Measurements from ENCODE around the gene PHF3.

PHF3 gene

GRCh38 chr6:63635588-63636517 is at the start of gene PHF3:
Gene PHF3 (plus strand): TSS chr6:63635802. CDS start chr6:63646552, 10,750 bp downstream.
- peak within 1 kb of the TSS; percentile 97 for H3K4me3 ChIP-seq (ENCODE audit: low read depth, low read length)
- peak; percentile 70 for DNase-seq (ENCODE audit: low read depth)
- peak; percentile 9 for TF ChIP-seq CTCF (IDR thresholded peaks at IDR 0.05; ENCODE audit: low read depth, low read length, missing control alignments)

- no peak for DNase-seq (ENCODE audit: low read depth)
- no peak overlapping the region for H3K4me3 ChIP-seq (ENCODE audit: low read depth, low read length)
- no peak for TF ChIP-seq CTCF (IDR thresholded peaks at IDR 0.05; ENCODE audit: low read depth, low read length, missing control alignments)
Measured at GRCh38 chr6:63589952-63590411, 45.6 kb upstream of the PHF3 start.

GRCh38 chr6:63592886-63593285 is 42.7 kb upstream of the PHF3 start:
- TF ChIP-seq CTCF (IDR thresholded peaks at IDR 0.05; ENCODE audit: low read depth, low read length, missing control alignments): no peak

GRCh38 chr6:63597141-63598048 is 38.2 kb upstream of the PHF3 start:
- DNase-seq (ENCODE audit: low read depth): no peak
- no peak for TF ChIP-seq CTCF (IDR thresholded peaks at IDR 0.05; ENCODE audit: low read depth, low read length, missing control alignments)
- H3K4me3 ChIP-seq (ENCODE audit: low read depth, low read length): peak overlapping the region; percentile 69; the same call in 1 of the 2 replicates

More at GRCh38 chr6:63592886-63593285, 42.7 kb upstream of the PHF3 start:
- H3K4me3 ChIP-seq (ENCODE audit: low read depth, low read length): no peak overlapping the region
- DNase-seq (ENCODE audit: low read depth): no peak

- DNase-seq (ENCODE audit: low read depth): peak; percentile 69
- TF ChIP-seq CTCF (IDR thresholded peaks at IDR 0.05; ENCODE audit: low read depth, low read length, missing control alignments): peak; percentile 95
- peak overlapping the region; percentile 69 for H3K4me3 ChIP-seq (ENCODE audit: low read depth, low read length)
Measured at GRCh38 chr6:63598049-63599036, 37.3 kb upstream of the PHF3 start.

- DNase-seq (ENCODE audit: low read depth): no peak
- no peak overlapping the region for H3K4me3 ChIP-seq (ENCODE audit: low read depth, low read length)
- TF ChIP-seq CTCF (IDR thresholded peaks at IDR 0.05; ENCODE audit: low read depth, low read length, missing control alignments): no peak
Measured at GRCh38 chr6:63599243-63599642, 36.4 kb upstream of the PHF3 start.
